Common myeloid progenitor, CD34-positive (primary cell): Measurements from ENCODE around the gene HEPHL1.

Experiments used
- CTCF ChIA-PET: fragments of 350-600 bp; sonication (Branson Sonifier 250); formaldehyde crosslinking; loops from one replicate; lab custom pipeline; 2021; ENCODE audit warnings: antibody characterized with exemption; lab: Charles Lee
- POLR2A ChIA-PET: fragments of 350-600 bp; sonication (Branson Sonifier 250); formaldehyde crosslinking; loops from one replicate; lab custom pipeline; 2021; ENCODE audit warnings: antibody characterized with exemption; lab: Charles Lee
- DNase-seq, 3 donors: peaks; one replicate each; pipeline versions ENCODE4 v3.0.0 to v3.0.0-alpha.2; 2013
- H3K27ac ChIP-seq, 2 experiments: 1 replicate in 1 of 2; 2 replicates in 1 of 2; pipeline ENCODE4 v1.7.0; 2013; ENCODE audit warnings: inconsistent platforms in 2 of 2, low read length in 2 of 2, mild to moderate bottlenecking in 2 of 2, low read depth in 1 of 2, moderate library complexity in 1 of 2; ENCODE audit not compliant: severe bottlenecking in 2 of 2, insufficient read depth in 1 of 2, poor library complexity in 1 of 2
- H3K27me3 ChIP-seq, 5 experiments: replicated peaks in 2 of 5; 1 replicate in 3 of 5; 2 replicates in 2 of 5; pipeline versions ENCODE4 v1.6.1 to v1.7.0; 2013; ENCODE audit warnings: low read length in 4 of 5, mild to moderate bottlenecking in 2 of 5, moderate library complexity in 2 of 5, inconsistent platforms in 1 of 5; ENCODE audit not compliant: insufficient read depth in 5 of 5, control insufficient read depth in 4 of 5
- H3K36me3 ChIP-seq, 4 experiments: 1 replicate in 2 of 4; 2 replicates in 2 of 4; pipeline versions ENCODE4 v1.6.1 to v1.7.0; 2013; ENCODE audit warnings: low read length in 3 of 4, control low read depth in 1 of 4, mild to moderate bottlenecking in 1 of 4; ENCODE audit not compliant: control insufficient read depth in 4 of 4, insufficient read depth in 4 of 4
- H3K4me1 ChIP-seq, 4 experiments: 1 replicate in 3 of 4; 2 replicates in 1 of 4; pipeline versions ENCODE4 v1.6.1 to v1.7.1; 2013; ENCODE audit warnings: low read length in 3 of 4, mild to moderate bottlenecking in 3 of 4, control low read depth in 1 of 4, inconsistent platforms in 1 of 4, moderate library complexity in 1 of 4; ENCODE audit not compliant: control insufficient read depth in 4 of 4, insufficient read depth in 4 of 4; ENCODE audit errors: control extremely low read depth in 1 of 4
- H3K4me3 ChIP-seq, 7 experiments: 1 replicate in 4 of 7; 2 replicates in 3 of 7; pipeline versions ENCODE4 v1.5.1 to v1.7.0; 2013; ENCODE audit warnings: mild to moderate bottlenecking in 7 of 7, low read length in 6 of 7, moderate library complexity in 6 of 7, inconsistent platforms in 2 of 7, low read depth in 2 of 7, control low read depth in 1 of 7; ENCODE audit not compliant: insufficient read depth in 4 of 7, control insufficient read depth in 1 of 7; ENCODE audit errors: extremely low read depth in 1 of 7
- H3K9me3 ChIP-seq, 5 experiments: 1 replicate in 4 of 5; 2 replicates in 1 of 5; pipeline versions ENCODE4 v1.6.1 to v1.7.1; 2013; ENCODE audit warnings: low read length in 4 of 5, mild to moderate bottlenecking in 2 of 5, inconsistent platforms in 1 of 5, low read depth in 1 of 5, moderate library complexity in 1 of 5; ENCODE audit not compliant: control insufficient read depth in 4 of 5, insufficient read depth in 2 of 5; ENCODE audit errors: control extremely low read depth in 1 of 5
- WGBS: methylation state at CpG from one replicate; pipeline ENCODE4 v1.1.5; 2013; ENCODE audit not compliant: insufficient coverage; 5-methylcytosine and 5-hydroxymethylcytosine counted together

HEPHL1 gene

GRCh38 chr11:94131718-94132115 is 110.6 kb downstream of the HEPHL1 start:
- Histone ChIP-seq H3K4me1 (peaks cover 7 to 65% (median 43%) of the 10 kb centered on the region in 4 experiments), H3K36me3 (peaks cover 0 to 2% (median 0%) of the 10 kb centered on the region in 4 experiments), H3K27me3 (no peaks in the 10 kb centered on the region), H3K27ac (no peak overlapping the region), H3K4me3 (no peak overlapping the region), H3K9me3 (peaks cover 0 to 1% (median 0%) of the 10 kb centered on the region in 5 experiments)
- no peak for DNase-seq
- 86% methylated on average over 1 of the region's 1 CpG for WGBS
- ChIA-PET POLR2A (interaction anchor here (0.9 kb wide), 1 partner anchor 22 kb away, joined by 3 read pairs; no protein-coding TSS in a partner anchor), CTCF (no interaction called here)

- H3K36me3 ChIP-seq, result peaks cover 0 to 2% (median 0%) of the 10 kb centered on the region in 4 experiments
- H3K27me3 ChIP-seq, result no peaks in the 10 kb centered on the region
- ChIA-PET CTCF (no interaction called here), POLR2A (interaction anchor here (0.9 kb wide), 1 partner anchor 22 kb away, joined by 3 read pairs; no protein-coding TSS in a partner anchor)
- peaks cover 7 to 68% (median 43%) of the 10 kb centered on the region in 4 experiments for H3K4me1 ChIP-seq
- no peak overlapping the region for H3K4me3 ChIP-seq
- no peak overlapping the region for H3K27ac ChIP-seq
- peaks cover 0 to 4% (median 2%) of the 10 kb centered on the region in 5 experiments for H3K9me3 ChIP-seq
- 96% methylated on average over 5 of the region's 5 CpGs for WGBS
- no peak for DNase-seq
These were observed 111.0 kb downstream of the HEPHL1 start for GRCh38 chr11:94132152-94132558.

- no peak overlapping the region for H3K27ac ChIP-seq
- CTCF ChIA-PET, result no interaction called here
- 100% methylated on average over 2 of the region's 4 CpGs for WGBS
- no peak for DNase-seq
- POLR2A ChIA-PET, result interaction anchor here (0.9 kb wide), 1 partner anchor 21 kb away, joined by 3 read pairs; no protein-coding TSS in a partner anchor
- no peaks in the 10 kb centered on the region for H3K27me3 ChIP-seq
- peaks cover 4 to 61% (median 36%) of the 10 kb centered on the region in 4 experiments for H3K4me1 ChIP-seq
- H3K36me3 ChIP-seq, result peaks cover 0 to 2% (median 0%) of the 10 kb centered on the region in 4 experiments
- no peak overlapping the region for H3K4me3 ChIP-seq
- H3K9me3 ChIP-seq, result peaks cover 0 to 8% (median 4%) of the 10 kb centered on the region in 5 experiments
These were observed 111.8 kb downstream of the HEPHL1 start for GRCh38 chr11:94132823-94133408.

- Histone ChIP-seq H3K27ac (no peak overlapping the region), H3K9me3 (peaks cover 0 to 11% (median 4%) of the 10 kb centered on the region in 5 experiments), H3K4me1 (peaks cover 2 to 55% (median 30%) of the 10 kb centered on the region in 4 experiments), H3K4me3 (no peak overlapping the region), H3K27me3 (no peaks in the 10 kb centered on the region), H3K36me3 (peaks cover 0 to 2% (median 0%) of the 10 kb centered on the region in 4 experiments)
- no peak for DNase-seq
- ChIA-PET CTCF (no interaction called here), POLR2A (no interaction called here)
- 98% methylated on average over 4 of the region's 4 CpGs for WGBS
These were observed 112.6 kb downstream of the HEPHL1 start for GRCh38 chr11:94133752-94134151.

GRCh38 chr11:94134651-94135512 is 113.7 kb downstream of the HEPHL1 start:
- CTCF ChIA-PET, result interaction anchor here (1.1 to 1.7 kb wide), 2 partner anchors 9 to 15 kb away, joined by 3 to 4 read pairs; no protein-coding TSS in a partner anchor
- peak overlapping the region in 1 of 7 experiments; percentile 6 for H3K4me3 ChIP-seq
- peaks cover 0 to 47% (median 23%) of the 10 kb centered on the region in 4 experiments for H3K4me1 ChIP-seq

GRCh38 chr11:94139416-94139815 is 118.3 kb downstream of the HEPHL1 start:
- 100% methylated on average over 4 of the region's 4 CpGs for WGBS
- peaks cover 0 to 2% (median 0%) of the 10 kb centered on the region in 4 experiments for H3K36me3 ChIP-seq
- peaks cover 0 to 18% (median 4%) of the 10 kb centered on the region in 5 experiments for H3K9me3 ChIP-seq
- POLR2A ChIA-PET, result no interaction called here
- H3K27ac ChIP-seq, result no peak overlapping the region
- no peak for DNase-seq
- H3K4me1 ChIP-seq, result peaks cover 0 to 30% (median 20%) of the 10 kb centered on the region in 4 experiments
- H3K27me3 ChIP-seq, result no peaks in the 10 kb centered on the region
- CTCF ChIA-PET, result no interaction called here
- no peak overlapping the region for H3K4me3 ChIP-seq

More at GRCh38 chr11:94134651-94135512, 113.7 kb downstream of the HEPHL1 start:
- POLR2A ChIA-PET, result interaction anchor here (0.5 kb wide), 1 partner anchor 245 kb away, joined by 3 read pairs; no protein-coding TSS in a partner anchor
- H3K27ac ChIP-seq, result peak overlapping the region in 1 of 2 experiments; percentile 40
- WGBS, result 82% methylated on average over 8 of the region's 10 CpGs
- H3K9me3 ChIP-seq, result peaks cover 0 to 18% (median 4%) of the 10 kb centered on the region in 5 experiments
- peak in 2 of 3 donors; percentile 39 to 54 for DNase-seq
- H3K27me3 ChIP-seq, result no peaks in the 10 kb centered on the region
- peaks cover 0 to 2% (median 0%) of the 10 kb centered on the region in 4 experiments for H3K36me3 ChIP-seq
